Measurements from ENCODE around the gene SLC26A9.

SLC26A9 gene

GRCh38 chr1:205934788-205935187 lies 8.5 kb downstream of the SLC26A9 start:
- Histone ChIP-seq H3K27me3 (ENCODE audit: insufficient read depth, low read length, poor library complexity) (peaks cover 20% of the 10 kb centered on the region), H3K36me3 (ENCODE audit: insufficient read depth, low read length) (no peaks in the 10 kb centered on the region), H2AFZ (ENCODE audit: low read depth, low read length) (no peak overlapping the region), H3K9me3 (ENCODE audit: insufficient read depth, low read length, severe bottlenecking) (no peaks in the 10 kb centered on the region), H3K9ac (ENCODE audit: low read depth, low read length) (no peak overlapping the region), H4K20me1 (ENCODE audit: insufficient read depth, low read length) (no peaks in the 10 kb centered on the region), H3K4me1 (ENCODE audit: insufficient read depth, low read length) (no peaks in the 10 kb centered on the region), H3K79me2 (ENCODE audit: insufficient read depth, low read length) (no peaks in the 10 kb centered on the region), H3K27ac (ENCODE audit: low read length) (no peak overlapping the region), H3K4me3 (ENCODE audit: low read depth in 1 of 2, low read length in 2 of 2) (no peak overlapping the region), H3K4me2 (ENCODE audit: insufficient read depth, low read length) (no peak overlapping the region)
- no peak for DNase-seq
- no peak for ATAC-seq (ENCODE audit: insufficient read depth, low read depth)
- no peak for TF ChIP-seq EZH2 (IDR thresholded peaks at IDR 0.05; ENCODE audit: borderline replicate concordance, low read depth, low read length, severe bottlenecking)
- TF ChIP-seq, protein P1, sequence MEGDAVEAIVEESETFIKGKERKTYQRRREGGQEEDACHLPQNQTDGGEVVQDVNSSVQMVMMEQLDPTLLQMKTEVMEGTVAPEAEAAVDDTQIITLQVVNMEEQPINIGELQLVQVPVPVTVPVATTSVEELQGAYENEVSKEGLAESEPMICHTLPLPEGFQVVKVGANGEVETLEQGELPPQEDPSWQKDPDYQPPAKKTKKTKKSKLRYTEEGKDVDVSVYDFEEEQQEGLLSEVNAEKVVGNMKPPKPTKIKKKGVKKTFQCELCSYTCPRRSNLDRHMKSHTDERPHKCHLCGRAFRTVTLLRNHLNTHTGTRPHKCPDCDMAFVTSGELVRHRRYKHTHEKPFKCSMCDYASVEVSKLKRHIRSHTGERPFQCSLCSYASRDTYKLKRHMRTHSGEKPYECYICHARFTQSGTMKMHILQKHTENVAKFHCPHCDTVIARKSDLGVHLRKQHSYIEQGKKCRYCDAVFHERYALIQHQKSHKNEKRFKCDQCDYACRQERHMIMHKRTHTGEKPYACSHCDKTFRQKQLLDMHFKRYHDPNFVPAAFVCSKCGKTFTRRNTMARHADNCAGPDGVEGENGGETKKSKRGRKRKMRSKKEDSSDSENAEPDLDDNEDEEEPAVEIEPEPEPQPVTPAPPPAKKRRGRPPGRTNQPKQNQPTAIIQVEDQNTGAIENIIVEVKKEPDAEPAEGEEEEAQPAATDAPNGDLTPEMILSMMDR (IDR thresholded peaks at IDR 0.05; ENCODE audit: borderline replicate concordance, extremely low read depth, low read length, poor library complexity, severe bottlenecking): no peak

- H2AFZ ChIP-seq (ENCODE audit: low read depth, low read length): no peak overlapping the region
Measured at GRCh38 chr1:205933671-205934618, 9.3 kb downstream of the SLC26A9 start.

DNA sequence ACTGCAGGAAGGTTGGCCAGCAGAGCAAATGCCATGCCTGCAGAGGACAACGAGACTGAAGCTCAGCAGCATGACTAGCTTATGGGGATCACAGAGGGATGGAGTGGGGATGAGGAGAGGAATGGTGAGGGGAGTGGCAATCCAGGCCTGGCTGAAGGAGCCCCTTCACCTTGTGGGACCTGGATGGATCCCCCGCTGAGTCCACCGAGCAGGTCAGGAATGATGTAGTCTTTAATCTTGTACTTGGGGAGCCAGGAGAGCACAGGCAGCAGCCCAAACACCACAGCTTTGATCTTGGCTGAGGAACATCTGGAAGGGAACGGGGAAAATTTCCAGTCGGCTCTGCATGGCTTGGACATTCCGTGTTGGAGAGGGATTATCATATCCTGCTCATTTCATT lies 10.5 kb downstream of the SLC26A9 start:
- no peak overlapping the region for H2AFZ ChIP-seq (ENCODE audit: low read depth, low read length)
- H3K4me1 ChIP-seq (ENCODE audit: insufficient read depth, low read length): no peaks in the 10 kb centered on the region; the same call in 1 of the 2 replicates
- H3K9ac ChIP-seq (ENCODE audit: low read depth, low read length): no peak overlapping the region
- ATAC-seq (ENCODE audit: insufficient read depth, low read depth) (no peak), DNase-seq (no peak)
- no peaks in the 10 kb centered on the region for H3K9me3 ChIP-seq (ENCODE audit: insufficient read depth, low read length, severe bottlenecking)
- TF ChIP-seq, protein P1 (IDR thresholded peaks at IDR 0.05; ENCODE audit: borderline replicate concordance, extremely low read depth, low read length, poor library complexity, severe bottlenecking): no peak
- TF ChIP-seq EZH2 (IDR thresholded peaks at IDR 0.05; ENCODE audit: borderline replicate concordance, low read depth, low read length, severe bottlenecking): no peak
- peaks cover 16% of the 10 kb centered on the region for H3K27me3 ChIP-seq (ENCODE audit: insufficient read depth, low read length, poor library complexity)
- H3K4me3 ChIP-seq (ENCODE audit: low read depth in 1 of 2, low read length in 2 of 2): no peak overlapping the region
- H3K27ac ChIP-seq (ENCODE audit: low read length): no peak overlapping the region
- no peaks in the 10 kb centered on the region for H3K36me3 ChIP-seq (ENCODE audit: insufficient read depth, low read length)
- no peak overlapping the region for H3K4me2 ChIP-seq (ENCODE audit: insufficient read depth, low read length)
- H4K20me1 ChIP-seq (ENCODE audit: insufficient read depth, low read length): no peaks in the 10 kb centered on the region
- H3K79me2 ChIP-seq (ENCODE audit: insufficient read depth, low read length): no peaks in the 10 kb centered on the region

More at GRCh38 chr1:205933671-205934618, 9.3 kb downstream of the SLC26A9 start:
- Histone ChIP-seq H3K4me2 (ENCODE audit: insufficient read depth, low read length) (no peak overlapping the region), H3K9ac (ENCODE audit: low read depth, low read length) (no peak overlapping the region), H4K20me1 (ENCODE audit: insufficient read depth, low read length) (no peaks in the 10 kb centered on the region), H3K9me3 (ENCODE audit: insufficient read depth, low read length, severe bottlenecking) (no peaks in the 10 kb centered on the region), H3K36me3 (ENCODE audit: insufficient read depth, low read length) (no peaks in the 10 kb centered on the region), H3K27me3 (ENCODE audit: insufficient read depth, low read length, poor library complexity) (peaks cover 20% of the 10 kb centered on the region), H3K27ac (ENCODE audit: low read length) (no peak overlapping the region), H3K4me3 (ENCODE audit: low read depth in 1 of 2, low read length in 2 of 2) (no peak overlapping the region), H3K79me2 (ENCODE audit: insufficient read depth, low read length) (no peaks in the 10 kb centered on the region), H3K4me1 (ENCODE audit: insufficient read depth, low read length) (no peaks in the 10 kb centered on the region; the same call in 1 of the 2 replicates)
- no peak for ATAC-seq (ENCODE audit: insufficient read depth, low read depth)
- TF ChIP-seq EZH2 (IDR thresholded peaks at IDR 0.05; ENCODE audit: borderline replicate concordance, low read depth, low read length, severe bottlenecking): no peak
- TF ChIP-seq, protein P1 (IDR thresholded peaks at IDR 0.05; ENCODE audit: borderline replicate concordance, extremely low read depth, low read length, poor library complexity, severe bottlenecking): no peak
- DNase-seq: no peak

Data from DND-41 (cell line).